Esophagus muscularis mucosa (tissue), 4 donors: Measurements from ENCODE around the gene PIK3C2B. TPM values are rescaled to one million over a fixed set of nuclear protein-coding genes. Genes with fewer than 3 reads are reported as not detected.
"Not testable (repeated sequence)": the region's sequence is repeated elsewhere in the genome, so short reads cannot be mapped to it uniquely, and the experiment has no call there.

Experiments used
- DNase-seq: peaks from one replicate; pipeline ENCODE4 v3.0.0-alpha.2; 2017; ENCODE audit errors: extremely low spot score
- H3K27ac ChIP-seq, 4 donors: fragments of 200-600 bp; sonication (generic); replicated peaks in 1 of 4; 1 replicate in 3 of 4; 2 replicates in 1 of 4; pipeline ENCODE4 v1.5.1; 2016 to 2019; ENCODE audit warnings: mild to moderate bottlenecking in 1 of 4
- H3K27me3 ChIP-seq, 4 donors: fragments of 200-600 bp; sonication (generic); one replicate each; pipeline versions ENCODE4 v1.5.1 to v1.6.0; 2016 to 2019
- H3K36me3 ChIP-seq, 4 donors: fragments of 200-600 bp; sonication (generic); one replicate each; pipeline ENCODE4 v1.5.1; 2016 to 2019
- H3K4me1 ChIP-seq, 4 donors: fragments of 200-600 bp; sonication (generic); one replicate each; pipeline ENCODE4 v1.5.1; 2016 to 2019
- H3K4me3 ChIP-seq, 4 donors: fragments of 200-600 bp; sonication (generic); 1 replicate in 2 of 4; 2 replicates in 2 of 4; pipeline ENCODE4 v1.5.1; 2016 to 2019; ENCODE audit warnings: mild to moderate bottlenecking in 4 of 4, moderate library complexity in 1 of 4
- H3K9me3 ChIP-seq, 4 donors: fragments of 200-600 bp; sonication (generic); 1 replicate in 3 of 4; 2 replicates in 1 of 4; pipeline ENCODE4 v1.5.1; 2016 to 2019
- CTCF ChIP-seq, 3 experiments: fragments of 200-600 bp in 2 of 3; fragments of 450-650 bp in 1 of 3; sonication (generic) in 2 of 3; IDR thresholded peaks; one replicate each; pipeline ENCODE4 v1.5.1; 2017 to 2019; ENCODE audit warnings: antibody characterized with exemption in 3 of 3, mild to moderate bottlenecking in 2 of 3, moderate library complexity in 1 of 3
- EP300 ChIP-seq: sonication (generic); formaldehyde crosslinking; IDR thresholded peaks from one replicate; pipeline ENCODE4 v1.6.1; 2017; ENCODE audit warnings: antibody characterized with exemption
- POLR2A ChIP-seq: fragments of 450-650 bp; IDR thresholded peaks from one replicate; pipeline ENCODE4 v1.6.1; 2017; ENCODE audit warnings: antibody characterized with exemption, moderate library complexity, mild to moderate bottlenecking, low read depth
- POLR2AphosphoS5 ChIP-seq, 2 donors: sonication (generic); formaldehyde crosslinking; IDR thresholded peaks; one replicate each; pipeline ENCODE4 v1.6.1; 2017; ENCODE audit warnings: antibody characterized with exemption in 2 of 2
- WGBS: methylation state at CpG from one replicate; pipeline ENCODE4 v1.1.5; 2018; 5-methylcytosine and 5-hydroxymethylcytosine counted together
- intact Hi-C: fragments of 100-400 bp; cut with DNase I; formaldehyde crosslinking; loops from one replicate; pipeline ENCODE4 v1.15.1; 2023
- total RNA-seq, 4 donors: library from RNA; depleted of rRNA; stranded (reverse); fragments of >200 nt; gene quantifications; one replicate each; pipeline versions ENCODE4 v1.1.0 to v1.2.1, GENCODE V29; 2016

The PIK3C2B gene
- total RNA-seq, 4 donors from 2014 or later: 10.8 to 15.8 (median 13.6) TPM

GRCh38 chr1:204523605-204524215 is 29.1 kb upstream of the PIK3C2B start:
- H3K36me3 ChIP-seq: peaks cover 30 to 45% (median 36%) of the 10 kb centered on the region in 4 donors
- peaks cover 14 to 27% (median 19%) of the 10 kb centered on the region in 4 donors for H3K4me1 ChIP-seq
- WGBS: 93% methylated on average over 9 of the region's 9 CpGs
- H3K4me3 ChIP-seq: no peak overlapping the region
- no peaks in the 10 kb centered on the region for H3K9me3 ChIP-seq
- TF ChIP-seq CTCF (IDR thresholded peaks at IDR 0.05) (no peak), POLR2A (no peak), POLR2AphosphoS5 (IDR thresholded peaks at IDR 0.05) (no peak), EP300 (no peak)
- H3K27me3 ChIP-seq: no peaks in the 10 kb centered on the region
- H3K27ac ChIP-seq: no peak overlapping the region
- intact Hi-C loops: no loop called here
- no peak for DNase-seq

GRCh38 chr1:204521941-204522521 is 27.4 kb upstream of the PIK3C2B start:
- H3K4me1 ChIP-seq: peaks cover 24 to 44% (median 35%) of the 10 kb centered on the region in 4 donors
- intact Hi-C loops: not testable (repeated sequence)

GRCh38 chr1:204520834-204521709 is 26.5 kb upstream of the PIK3C2B start:
- Histone ChIP-seq H3K27ac (no peak overlapping the region), H3K4me3 (no peak overlapping the region), H3K36me3 (peaks cover 5 to 24% (median 13%) of the 10 kb centered on the region in 4 donors), H3K9me3 (no peaks in the 10 kb centered on the region), H3K27me3 (no peaks in the 10 kb centered on the region), H3K4me1 (peaks cover 24 to 47% (median 37%) of the 10 kb centered on the region in 4 donors)
- no peak for DNase-seq
- TF ChIP-seq POLR2AphosphoS5 (IDR thresholded peaks at IDR 0.05) (no peak), EP300 (no peak), CTCF (IDR thresholded peaks at IDR 0.05) (no peak), POLR2A (no peak)
- 68% methylated on average over 5 of the region's 5 CpGs for WGBS
- intact Hi-C loops: no loop called here

More at GRCh38 chr1:204521941-204522521, 27.4 kb upstream of the PIK3C2B start:
- H3K27me3 ChIP-seq, H3K4me3 ChIP-seq, H3K9me3 ChIP-seq, H3K27ac ChIP-seq, DNase-seq: not testable (repeated sequence)
- WGBS: 77% methylated on average over 5 of the region's 5 CpGs
- H3K36me3 ChIP-seq: peaks cover 14 to 34% (median 23%) of the 10 kb centered on the region in 4 donors

- intact Hi-C loops: not testable (repeated sequence)
Observed at GRCh38 chr1:204517382-204517781, 22.8 kb upstream of the PIK3C2B start.

GRCh38 chr1:204516180-204516879 is 21.7 kb upstream of the PIK3C2B start, which contains the start of gene MDM4:
Gene MDM4 (plus strand): TSS chr1:204516406. CDS start chr1:204525519, 9,113 bp downstream.
- no peak for TF ChIP-seq EP300
- peak; percentile 89 to 90 for TF ChIP-seq POLR2AphosphoS5 (IDR thresholded peaks at IDR 0.05)
- TF ChIP-seq POLR2A: peak; percentile 41
- peak in 1 of 3 experiments; percentile 14 for TF ChIP-seq CTCF (IDR thresholded peaks at IDR 0.05)
- peak within 1 kb of the TSS; percentile 69 to 93 (median 82) for H3K4me3 ChIP-seq

More at GRCh38 chr1:204517382-204517781, 22.8 kb upstream of the PIK3C2B start:
- WGBS: 88% methylated on average over 19 of the region's 19 CpGs
- H3K27me3 ChIP-seq, DNase-seq, H3K9me3 ChIP-seq: not testable (repeated sequence)
- H3K4me1 ChIP-seq: peaks cover 28 to 54% (median 43%) of the 10 kb centered on the region in 4 donors
- peak overlapping the region in 1 of 4 donors; percentile 94 for H3K27ac ChIP-seq
- peak overlapping the region; percentile 69 to 93 (median 82) for H3K4me3 ChIP-seq
- peaks cover 0 to 12% (median 4%) of the 10 kb centered on the region in 4 donors for H3K36me3 ChIP-seq

More at GRCh38 chr1:204516180-204516879, 21.7 kb upstream of the PIK3C2B start, which contains the start of gene MDM4:
- under 1% methylated on average over 29 of the region's 43 CpGs for WGBS
- intact Hi-C loops: no loop called here
- Histone ChIP-seq H3K9me3 (no peaks in the 10 kb centered on the region), H3K4me1 (peaks cover 28 to 49% (median 41%) of the 10 kb centered on the region in 4 donors), H3K27ac (peak within 1 kb of the TSS; percentile 90 to 94 (median 92)), H3K27me3 (no peaks in the 10 kb centered on the region), H3K36me3 (peaks cover 0 to 12% (median 4%) of the 10 kb centered on the region in 4 donors)
- peak; percentile 98 for DNase-seq
